Measurements from ENCODE around the gene SSMEM1.

The SSMEM1 gene

DNA sequence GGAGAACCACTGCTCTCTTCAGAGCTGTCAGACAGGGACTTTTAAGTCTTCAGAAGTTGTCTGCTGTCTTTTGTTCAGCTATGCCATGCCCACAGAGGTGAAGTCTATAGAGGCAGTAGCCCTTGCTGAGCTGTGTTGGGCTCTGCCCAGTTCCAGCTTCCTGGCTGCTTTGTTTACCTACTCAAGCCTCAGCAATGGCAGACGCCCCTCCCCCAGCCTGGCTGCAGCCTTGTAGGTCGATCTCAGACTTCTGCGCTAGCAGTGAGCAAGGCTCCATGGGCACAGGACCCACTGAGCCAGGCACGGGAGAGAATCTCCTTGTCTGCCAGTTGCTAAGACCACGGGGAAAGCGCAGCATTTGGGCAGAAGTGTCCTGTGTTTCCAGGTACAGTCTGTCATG lies 46.9 kb downstream of the SSMEM1 start:
- no peak for DNase-seq

DNA sequence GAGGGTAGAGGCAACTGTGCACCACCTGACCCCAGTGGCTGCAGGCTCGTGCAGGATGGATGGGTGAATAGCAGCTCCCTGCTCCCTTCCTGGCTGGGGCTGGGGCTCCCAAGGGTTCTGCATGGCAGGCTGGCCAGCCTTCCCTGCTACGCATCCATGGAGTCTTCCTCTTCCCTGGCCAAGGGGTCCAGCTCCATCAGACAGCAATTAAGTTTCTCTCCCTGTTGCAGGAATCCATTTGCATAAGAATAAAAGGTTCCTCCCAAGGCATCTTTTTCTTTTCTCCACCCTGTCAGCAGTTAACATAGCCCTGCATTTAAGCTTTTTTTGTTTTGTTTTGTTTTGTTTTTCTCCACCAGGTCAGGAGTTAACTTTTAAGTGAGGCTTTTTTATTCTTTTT lies 49.0 kb downstream of the SSMEM1 start:
- DNase-seq, result no peak

DNA sequence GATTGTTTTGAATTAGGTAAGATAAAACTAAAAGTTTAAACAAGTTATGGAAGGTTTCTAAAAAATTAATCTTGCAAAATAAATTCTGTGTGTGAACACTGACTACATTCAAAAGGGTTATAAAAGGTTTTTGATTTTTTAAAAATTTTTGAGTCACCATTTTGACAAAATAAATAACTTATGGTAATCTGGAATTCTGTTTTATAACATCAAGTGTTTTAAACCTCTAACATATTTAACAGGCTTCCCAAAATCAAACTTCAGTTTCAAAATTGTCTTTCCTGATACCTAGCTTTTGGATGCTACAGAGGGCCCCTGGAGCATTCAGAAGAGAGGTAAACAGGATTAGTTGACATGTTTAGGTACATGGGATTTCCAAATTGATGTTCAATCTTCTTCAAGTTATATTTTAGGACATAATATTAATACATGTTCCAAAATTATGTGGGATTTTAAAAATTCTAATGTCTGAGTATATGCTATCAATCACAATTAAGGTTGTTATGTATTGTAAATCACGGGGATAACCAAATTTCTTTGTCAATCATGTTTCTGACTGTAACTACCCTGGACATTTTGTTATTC lies 50.9 kb downstream of the SSMEM1 start:
- DNase-seq, result no peak

DNA sequence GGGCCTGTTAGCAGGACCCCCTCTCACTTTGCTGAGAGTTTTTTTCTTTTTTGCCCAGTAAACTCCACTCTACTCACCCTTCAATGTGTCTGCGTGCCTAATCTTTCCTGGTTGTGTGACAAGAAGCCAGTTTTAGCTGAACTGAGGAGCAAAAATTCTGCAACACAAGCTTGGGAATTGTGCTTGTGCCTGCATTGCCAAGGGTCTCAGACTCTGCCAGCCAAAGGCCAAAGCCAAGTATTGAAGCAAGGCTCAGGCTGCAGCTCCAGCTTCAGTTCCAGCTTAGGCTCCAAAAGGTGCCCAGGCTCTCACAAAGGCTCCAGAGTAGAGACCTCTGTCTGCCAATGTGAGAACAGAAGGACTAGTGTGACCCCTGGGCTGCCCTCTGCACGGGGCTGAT lies 54.8 kb downstream of the SSMEM1 start:
- DNase-seq, result no peak

DNA sequence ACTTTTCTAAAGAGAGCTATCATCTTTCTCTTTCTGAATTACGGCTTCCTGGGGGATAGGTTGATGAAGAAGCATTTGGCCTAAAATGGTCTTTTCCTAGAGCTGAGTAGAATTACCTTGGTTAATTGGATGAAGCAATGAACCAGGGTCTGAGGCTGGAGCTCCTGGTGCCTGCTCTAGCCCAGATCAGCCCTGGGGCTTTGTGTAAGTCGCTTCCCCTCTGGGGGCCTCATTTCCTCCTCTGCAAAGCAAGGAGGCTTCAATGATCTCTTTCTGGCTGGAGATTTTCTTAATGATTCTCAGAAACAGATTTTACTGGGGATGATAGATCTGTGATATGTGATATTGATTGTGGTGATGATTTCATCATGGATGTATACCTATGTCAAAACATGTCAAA lies 55.5 kb downstream of the SSMEM1 start:
- DNase-seq, result no peak

All from effector CD8-positive, alpha-beta T cell (primary cell).